ENCODE data around the gene HPGDS.

- TF ChIP-seq CTCF (IDR thresholded peaks at IDR 0.05), result no peak
- no peak for TF ChIP-seq POLR2A (IDR thresholded peaks at IDR 0.05)
Measured at GRCh38 chr4:94339779-94340178, 2.9 kb downstream of the HPGDS start.
